GM23338 (cell line): ENCODE results near the gene HMOX1. TPM values are rescaled to one million over a fixed set of nuclear protein-coding genes. Genes with fewer than 3 reads are reported as not detected.

Source experiments
- ATAC-seq: fragments of 200-7000 bp; cut with Tn5 transposase; 3 replicates; pipeline ENCODE4 v1.9.1; 2020
- DNase-seq: peaks from one replicate; pipeline ENCODE4 v3.0.0-alpha.2; 2015; ENCODE audit warnings: low spot score
- H2AFZ ChIP-seq: fragments of 200-600 bp; sonication (generic); 2 replicates; pipeline ENCODE4 v1.8.0; 2016; ENCODE audit warnings: antibody characterized with exemption, mild to moderate bottlenecking, moderate library complexity
- H3F3A ChIP-seq: fragments of 200-600 bp; sonication (generic); replicated peaks from 2 replicates; pipeline ENCODE4 v1.8.0; 2017; ENCODE audit warnings: antibody characterized with exemption, mixed run types, low read depth
- H3K27ac ChIP-seq: fragments of 200-600 bp; sonication (generic); 2 replicates; pipeline ENCODE4 v1.6.1; 2016; ENCODE audit warnings: low read depth
- H3K27me3 ChIP-seq: fragments of 200-600 bp; sonication (generic); 2 replicates; pipeline ENCODE4 v1.8.0; 2016; ENCODE audit warnings: mild to moderate bottlenecking, mixed run types, moderate library complexity; ENCODE audit not compliant: insufficient read depth
- H3K36me3 ChIP-seq: fragments of 200-600 bp; sonication (generic); 2 replicates; pipeline ENCODE4 v1.8.0; 2016; ENCODE audit warnings: mild to moderate bottlenecking; ENCODE audit not compliant: insufficient read depth
- H3K4me1 ChIP-seq: fragments of 200-600 bp; sonication (generic); 2 replicates; pipeline ENCODE4 v1.8.0; 2016; ENCODE audit warnings: mild to moderate bottlenecking, moderate library complexity; ENCODE audit not compliant: insufficient read depth
- H3K4me2 ChIP-seq: fragments of 200-600 bp; sonication (generic); 2 replicates; pipeline ENCODE4 v1.7.1; 2017; ENCODE audit warnings: mixed run types
- H3K4me3 ChIP-seq: fragments of 200-600 bp; sonication (generic); 2 replicates; pipeline ENCODE4 v1.6.1; 2016; ENCODE audit warnings: mixed run types
- H3K79me2 ChIP-seq: fragments of 200-600 bp; sonication (generic); replicated peaks from 2 replicates; pipeline ENCODE4 v1.8.0; 2017; ENCODE audit warnings: mild to moderate bottlenecking; ENCODE audit not compliant: insufficient read depth
- H3K9me2 ChIP-seq: fragments of 200-600 bp; sonication (generic); 2 replicates; pipeline ENCODE4 v1.8.0; 2017; ENCODE audit not compliant: insufficient read depth
- H4K20me1 ChIP-seq: fragments of 200-600 bp; sonication (generic); replicated peaks from 2 replicates; pipeline ENCODE4 v1.8.0; 2017; ENCODE audit warnings: mild to moderate bottlenecking; ENCODE audit not compliant: insufficient read depth
- H3K27ac Mint-ChIP-seq: 2 replicates; pipeline ENCODE4 v1.8.0; 2020; ENCODE audit warnings: inconsistent platforms, mild to moderate bottlenecking, moderate library complexity, mixed read lengths
- H3K27me3 Mint-ChIP-seq: 3 replicates; pipeline ENCODE4 v1.8.0; 2022; ENCODE audit warnings: low read depth, mild to moderate bottlenecking, moderate library complexity, mixed read lengths, inconsistent platforms; ENCODE audit not compliant: insufficient read depth, poor library complexity
- H3K36me3 Mint-ChIP-seq: 3 replicates; pipeline ENCODE4 v1.8.0; 2021; ENCODE audit warnings: low read depth, mild to moderate bottlenecking, inconsistent platforms, moderate library complexity, mixed read lengths
- H3K4me1 Mint-ChIP-seq: 3 replicates; pipeline ENCODE4 v1.8.0; 2020; ENCODE audit warnings: mild to moderate bottlenecking, inconsistent platforms, mixed read lengths
- H3K4me3 Mint-ChIP-seq: 3 replicates; pipeline ENCODE4 v1.8.0; 2021; ENCODE audit warnings: moderate library complexity, mild to moderate bottlenecking, inconsistent platforms, mixed read lengths
- H3K9me3 Mint-ChIP-seq: 3 replicates; pipeline ENCODE4 v1.8.0; 2020; ENCODE audit warnings: moderate library complexity, mild to moderate bottlenecking, inconsistent platforms, mixed read lengths
- CREB1 ChIP-seq: fragments of 250-450 bp; sonication (Bioruptor Pico); IDR thresholded peaks from 2 replicates; pipeline ENCODE4 v1.5.0; 2020; ENCODE audit warnings: low read depth, mild to moderate bottlenecking, moderate library complexity
- EZH2 ChIP-seq: fragments of 200-600 bp; sonication (generic); IDR thresholded peaks from one replicate; pipeline ENCODE4 v1.8.0; 2017; ENCODE audit warnings: antibody characterized with exemption, mild to moderate bottlenecking, low read depth; ENCODE audit not compliant: unreplicated experiment
- EZH2phosphoT487 ChIP-seq: fragments of 200-600 bp; sonication (generic); IDR thresholded peaks from one replicate; pipeline ENCODE4 v1.8.1; 2018; ENCODE audit warnings: antibody characterized with exemption; ENCODE audit not compliant: unreplicated experiment
- NANOG ChIP-seq: IDR thresholded peaks from 2 replicates; pipeline ENCODE4 v1.6.1; 2016; ENCODE audit warnings: antibody characterized with exemption, borderline replicate concordance
- POLR2AphosphoS5 ChIP-seq: IDR thresholded peaks from 2 replicates; pipeline ENCODE4 v1.6.1; 2016; ENCODE audit warnings: antibody characterized with exemption, low read depth
- STAT1 ChIP-seq: IDR thresholded peaks from one replicate; pipeline ENCODE4 v1.6.1; 2016; ENCODE audit warnings: antibody characterized with exemption; ENCODE audit not compliant: unreplicated experiment
- ZNF114 ChIP-seq: fragments of 250-450 bp; sonication (Bioruptor Pico); IDR thresholded peaks from 2 replicates; pipeline ENCODE4 v1.5.0; 2020; ENCODE audit warnings: mild to moderate bottlenecking, moderate library complexity
- ZNF331 ChIP-seq: fragments of 250-450 bp; sonication (Bioruptor Pico); IDR thresholded peaks from 2 replicates; pipeline ENCODE4 v1.5.0; 2020; ENCODE audit warnings: low read depth, mild to moderate bottlenecking, moderate library complexity
- polyA plus RNA-seq: library from polyadenylated mRNA; unstranded; fragments of >200 nt; fragmentation: Nextera tagmentation; extraction: Ambion mirVana; gene quantifications from 2 replicates; pipeline ENCODE4 v1.2.1, GENCODE V29; 2016
- total RNA-seq: library from RNA; depleted of rRNA; stranded (reverse); fragments of >200 nt; shearing (Covaris generic); gene quantifications from 2 replicates; pipeline ENCODE4 v1.2.3, GENCODE V29; 2014
- TF ChIP-seq, protein P1 (sequence below), 2 experiments: fragments of 200-600 bp in 1 of 2; sonication (generic) in 1 of 2; conservative IDR thresholded peaks; 2 replicates each; pipeline versions ENCODE4 v1.5.1 to v1.6.1; 2016 to 2017; ENCODE audit warnings: antibody characterized with exemption in 2 of 2, low read depth in 2 of 2, mild to moderate bottlenecking in 2 of 2, moderate library complexity in 1 of 2
- TF ChIP-seq, protein P2 (sequence below): IDR thresholded peaks from 2 replicates; pipeline ENCODE4 v1.6.1; 2016; ENCODE audit warnings: antibody characterized with exemption
- TF ChIP-seq, protein P3 (sequence below): fragments of 250-450 bp; sonication (Bioruptor Pico); IDR thresholded peaks from 2 replicates; pipeline ENCODE4 v1.5.0; 2020; ENCODE audit warnings: mild to moderate bottlenecking, moderate library complexity
- TF ChIP-seq, protein P4 (sequence below): IDR thresholded peaks from one replicate; pipeline ENCODE4 v1.6.1; 2018; ENCODE audit warnings: antibody characterized with exemption; ENCODE audit not compliant: unreplicated experiment

Gene HMOX1
- total and polyA plus RNA-seq, 2 experiments from 2014 or later, result 10.9 to 22.6 TPM

DNA sequence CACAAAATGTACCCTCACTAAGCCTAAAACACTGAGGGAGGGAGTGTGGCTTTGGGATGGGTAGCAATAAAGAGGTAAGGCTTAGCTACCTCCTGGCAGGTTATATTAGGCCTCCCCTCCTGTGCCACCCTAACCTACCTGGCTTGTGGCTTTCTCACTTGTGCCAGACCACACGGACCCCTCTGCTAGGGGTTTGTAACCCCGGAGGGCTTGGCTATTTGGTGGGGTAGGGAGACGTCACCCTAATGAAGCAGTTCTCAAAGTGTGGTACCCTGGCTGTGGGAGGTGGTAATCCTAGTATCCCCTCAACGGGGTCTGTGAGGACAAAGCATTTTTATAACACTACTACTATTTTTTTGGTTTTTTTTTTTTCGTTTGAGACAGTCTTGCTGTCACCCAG is 10.0 kb downstream of the HMOX1 start (continued):
- TF ChIP-seq, protein P1, sequence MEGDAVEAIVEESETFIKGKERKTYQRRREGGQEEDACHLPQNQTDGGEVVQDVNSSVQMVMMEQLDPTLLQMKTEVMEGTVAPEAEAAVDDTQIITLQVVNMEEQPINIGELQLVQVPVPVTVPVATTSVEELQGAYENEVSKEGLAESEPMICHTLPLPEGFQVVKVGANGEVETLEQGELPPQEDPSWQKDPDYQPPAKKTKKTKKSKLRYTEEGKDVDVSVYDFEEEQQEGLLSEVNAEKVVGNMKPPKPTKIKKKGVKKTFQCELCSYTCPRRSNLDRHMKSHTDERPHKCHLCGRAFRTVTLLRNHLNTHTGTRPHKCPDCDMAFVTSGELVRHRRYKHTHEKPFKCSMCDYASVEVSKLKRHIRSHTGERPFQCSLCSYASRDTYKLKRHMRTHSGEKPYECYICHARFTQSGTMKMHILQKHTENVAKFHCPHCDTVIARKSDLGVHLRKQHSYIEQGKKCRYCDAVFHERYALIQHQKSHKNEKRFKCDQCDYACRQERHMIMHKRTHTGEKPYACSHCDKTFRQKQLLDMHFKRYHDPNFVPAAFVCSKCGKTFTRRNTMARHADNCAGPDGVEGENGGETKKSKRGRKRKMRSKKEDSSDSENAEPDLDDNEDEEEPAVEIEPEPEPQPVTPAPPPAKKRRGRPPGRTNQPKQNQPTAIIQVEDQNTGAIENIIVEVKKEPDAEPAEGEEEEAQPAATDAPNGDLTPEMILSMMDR (conservative IDR thresholded peaks at IDR 0.05; ENCODE audit: low read depth in 2 of 2), result no peak
- TF ChIP-seq EZH2phosphoT487 (no peak), POLR2AphosphoS5 (no peak), STAT1 (no peak), EZH2 (no peak), NANOG (no peak), ZNF331 (CRISPR knock-in tag) (no peak)
- TF ChIP-seq, protein P2, sequence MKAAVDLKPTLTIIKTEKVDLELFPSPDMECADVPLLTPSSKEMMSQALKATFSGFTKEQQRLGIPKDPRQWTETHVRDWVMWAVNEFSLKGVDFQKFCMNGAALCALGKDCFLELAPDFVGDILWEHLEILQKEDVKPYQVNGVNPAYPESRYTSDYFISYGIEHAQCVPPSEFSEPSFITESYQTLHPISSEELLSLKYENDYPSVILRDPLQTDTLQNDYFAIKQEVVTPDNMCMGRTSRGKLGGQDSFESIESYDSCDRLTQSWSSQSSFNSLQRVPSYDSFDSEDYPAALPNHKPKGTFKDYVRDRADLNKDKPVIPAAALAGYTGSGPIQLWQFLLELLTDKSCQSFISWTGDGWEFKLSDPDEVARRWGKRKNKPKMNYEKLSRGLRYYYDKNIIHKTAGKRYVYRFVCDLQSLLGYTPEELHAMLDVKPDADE, result no peak

DNA sequence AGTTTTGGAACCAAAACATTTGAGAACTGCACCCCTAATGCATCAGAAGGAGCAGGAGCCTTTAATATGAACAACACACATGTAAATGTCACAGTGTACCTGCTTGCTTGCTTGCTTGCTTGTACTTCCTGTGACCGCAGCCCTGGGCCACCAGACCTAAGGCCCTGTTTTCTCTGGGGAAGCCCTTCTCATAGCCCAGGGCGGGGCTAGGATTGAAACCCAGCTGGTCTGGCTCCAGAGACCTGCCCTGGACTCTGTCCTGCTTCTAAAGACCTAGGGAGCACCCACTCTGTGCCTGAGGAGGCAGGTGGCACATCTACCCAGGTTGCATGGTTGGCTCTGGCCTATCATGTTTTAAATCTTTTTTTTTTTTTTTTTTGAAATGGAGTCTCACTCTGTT is 11.5 kb downstream of the HMOX1 start:
- H3K9me3 Mint-ChIP-seq, result no peaks in the 10 kb centered on the region
- peaks cover 50% of the 10 kb centered on the region for H3K36me3 Mint-ChIP-seq
- peaks cover 1% of the 10 kb centered on the region for H3K27me3 Mint-ChIP-seq
- no peak for TF ChIP-seq NANOG
- no peak for TF ChIP-seq ZNF114 (CRISPR knock-in tag)
- TF ChIP-seq, protein P3, sequence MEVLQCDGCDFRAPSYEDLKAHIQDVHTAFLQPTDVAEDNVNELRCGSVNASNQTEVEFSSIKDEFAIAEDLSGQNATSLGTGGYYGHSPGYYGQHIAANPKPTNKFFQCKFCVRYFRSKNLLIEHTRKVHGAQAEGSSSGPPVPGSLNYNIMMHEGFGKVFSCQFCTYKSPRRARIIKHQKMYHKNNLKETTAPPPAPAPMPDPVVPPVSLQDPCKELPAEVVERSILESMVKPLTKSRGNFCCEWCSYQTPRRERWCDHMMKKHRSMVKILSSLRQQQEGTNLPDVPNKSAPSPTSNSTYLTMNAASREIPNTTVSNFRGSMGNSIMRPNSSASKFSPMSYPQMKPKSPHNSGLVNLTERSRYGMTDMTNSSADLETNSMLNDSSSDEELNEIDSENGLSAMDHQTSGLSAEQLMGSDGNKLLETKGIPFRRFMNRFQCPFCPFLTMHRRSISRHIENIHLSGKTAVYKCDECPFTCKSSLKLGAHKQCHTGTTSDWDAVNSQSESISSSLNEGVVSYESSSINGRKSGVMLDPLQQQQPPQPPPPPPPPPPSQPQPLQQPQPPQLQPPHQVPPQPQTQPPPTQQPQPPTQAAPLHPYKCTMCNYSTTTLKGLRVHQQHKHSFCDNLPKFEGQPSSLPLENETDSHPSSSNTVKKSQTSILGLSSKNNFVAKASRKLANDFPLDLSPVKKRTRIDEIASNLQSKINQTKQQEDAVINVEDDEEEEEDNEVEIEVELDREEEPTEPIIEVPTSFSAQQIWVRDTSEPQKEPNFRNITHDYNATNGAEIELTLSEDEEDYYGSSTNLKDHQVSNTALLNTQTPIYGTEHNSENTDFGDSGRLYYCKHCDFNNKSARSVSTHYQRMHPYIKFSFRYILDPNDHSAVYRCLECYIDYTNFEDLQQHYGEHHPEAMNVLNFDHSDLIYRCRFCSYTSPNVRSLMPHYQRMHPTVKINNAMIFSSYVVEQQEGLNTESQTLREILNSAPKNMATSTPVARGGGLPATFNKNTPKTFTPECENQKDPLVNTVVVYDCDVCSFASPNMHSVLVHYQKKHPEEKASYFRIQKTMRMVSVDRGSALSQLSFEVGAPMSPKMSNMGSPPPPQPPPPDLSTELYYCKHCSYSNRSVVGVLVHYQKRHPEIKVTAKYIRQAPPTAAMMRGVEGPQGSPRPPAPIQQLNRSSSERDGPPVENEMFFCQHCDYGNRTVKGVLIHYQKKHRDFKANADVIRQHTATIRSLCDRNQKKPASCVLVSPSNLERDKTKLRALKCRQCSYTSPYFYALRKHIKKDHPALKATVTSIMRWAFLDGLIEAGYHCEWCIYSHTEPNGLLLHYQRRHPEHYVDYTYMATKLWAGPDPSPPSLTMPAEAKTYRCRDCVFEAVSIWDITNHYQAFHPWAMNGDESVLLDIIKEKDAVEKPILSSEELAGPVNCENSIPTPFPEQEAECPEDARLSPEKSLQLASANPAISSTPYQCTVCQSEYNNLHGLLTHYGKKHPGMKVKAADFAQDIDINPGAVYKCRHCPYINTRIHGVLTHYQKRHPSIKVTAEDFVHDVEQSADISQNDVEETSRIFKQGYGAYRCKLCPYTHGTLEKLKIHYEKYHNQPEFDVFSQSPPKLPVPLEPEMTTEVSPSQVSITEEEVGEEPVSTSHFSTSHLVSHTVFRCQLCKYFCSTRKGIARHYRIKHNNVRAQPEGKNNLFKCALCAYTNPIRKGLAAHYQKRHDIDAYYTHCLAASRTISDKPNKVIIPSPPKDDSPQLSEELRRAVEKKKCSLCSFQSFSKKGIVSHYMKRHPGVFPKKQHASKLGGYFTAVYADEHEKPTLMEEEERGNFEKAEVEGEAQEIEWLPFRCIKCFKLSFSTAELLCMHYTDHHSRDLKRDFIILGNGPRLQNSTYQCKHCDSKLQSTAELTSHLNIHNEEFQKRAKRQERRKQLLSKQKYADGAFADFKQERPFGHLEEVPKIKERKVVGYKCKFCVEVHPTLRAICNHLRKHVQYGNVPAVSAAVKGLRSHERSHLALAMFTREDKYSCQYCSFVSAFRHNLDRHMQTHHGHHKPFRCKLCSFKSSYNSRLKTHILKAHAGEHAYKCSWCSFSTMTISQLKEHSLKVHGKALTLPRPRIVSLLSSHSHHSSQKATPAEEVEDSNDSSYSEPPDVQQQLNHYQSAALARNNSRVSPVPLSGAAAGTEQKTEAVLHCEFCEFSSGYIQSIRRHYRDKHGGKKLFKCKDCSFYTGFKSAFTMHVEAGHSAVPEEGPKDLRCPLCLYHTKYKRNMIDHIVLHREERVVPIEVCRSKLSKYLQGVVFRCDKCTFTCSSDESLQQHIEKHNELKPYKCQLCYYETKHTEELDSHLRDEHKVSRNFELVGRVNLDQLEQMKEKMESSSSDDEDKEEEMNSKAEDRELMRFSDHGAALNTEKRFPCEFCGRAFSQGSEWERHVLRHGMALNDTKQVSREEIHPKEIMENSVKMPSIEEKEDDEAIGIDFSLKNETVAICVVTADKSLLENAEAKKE (CRISPR knock-in tag), result no peak
- no peak for TF ChIP-seq EZH2
- TF ChIP-seq CREB1, result no peak
- TF ChIP-seq, protein P2, result no peak
- TF ChIP-seq, protein P4, sequence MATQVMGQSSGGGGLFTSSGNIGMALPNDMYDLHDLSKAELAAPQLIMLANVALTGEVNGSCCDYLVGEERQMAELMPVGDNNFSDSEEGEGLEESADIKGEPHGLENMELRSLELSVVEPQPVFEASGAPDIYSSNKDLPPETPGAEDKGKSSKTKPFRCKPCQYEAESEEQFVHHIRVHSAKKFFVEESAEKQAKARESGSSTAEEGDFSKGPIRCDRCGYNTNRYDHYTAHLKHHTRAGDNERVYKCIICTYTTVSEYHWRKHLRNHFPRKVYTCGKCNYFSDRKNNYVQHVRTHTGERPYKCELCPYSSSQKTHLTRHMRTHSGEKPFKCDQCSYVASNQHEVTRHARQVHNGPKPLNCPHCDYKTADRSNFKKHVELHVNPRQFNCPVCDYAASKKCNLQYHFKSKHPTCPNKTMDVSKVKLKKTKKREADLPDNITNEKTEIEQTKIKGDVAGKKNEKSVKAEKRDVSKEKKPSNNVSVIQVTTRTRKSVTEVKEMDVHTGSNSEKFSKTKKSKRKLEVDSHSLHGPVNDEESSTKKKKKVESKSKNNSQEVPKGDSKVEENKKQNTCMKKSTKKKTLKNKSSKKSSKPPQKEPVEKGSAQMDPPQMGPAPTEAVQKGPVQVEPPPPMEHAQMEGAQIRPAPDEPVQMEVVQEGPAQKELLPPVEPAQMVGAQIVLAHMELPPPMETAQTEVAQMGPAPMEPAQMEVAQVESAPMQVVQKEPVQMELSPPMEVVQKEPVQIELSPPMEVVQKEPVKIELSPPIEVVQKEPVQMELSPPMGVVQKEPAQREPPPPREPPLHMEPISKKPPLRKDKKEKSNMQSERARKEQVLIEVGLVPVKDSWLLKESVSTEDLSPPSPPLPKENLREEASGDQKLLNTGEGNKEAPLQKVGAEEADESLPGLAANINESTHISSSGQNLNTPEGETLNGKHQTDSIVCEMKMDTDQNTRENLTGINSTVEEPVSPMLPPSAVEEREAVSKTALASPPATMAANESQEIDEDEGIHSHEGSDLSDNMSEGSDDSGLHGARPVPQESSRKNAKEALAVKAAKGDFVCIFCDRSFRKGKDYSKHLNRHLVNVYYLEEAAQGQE, result no peak

More for the DNA sequence above, 11.5 kb downstream of the HMOX1 start:
- peaks cover 9% of the 10 kb centered on the region for H3K4me1 ChIP-seq
- ATAC-seq, result no peak
- peaks cover 8% of the 10 kb centered on the region for H3K4me1 Mint-ChIP-seq
- peaks cover 5% of the 10 kb centered on the region; the same call in 1 of the 2 replicates for H3K36me3 ChIP-seq
- H3K27ac Mint-ChIP-seq, result no peak overlapping the region
- H4K20me1 ChIP-seq, result no peaks in the 10 kb centered on the region; the same call in 1 of the 2 replicates
- H3K9me2 ChIP-seq, result no peaks in the 10 kb centered on the region
- H3K4me3 Mint-ChIP-seq, result no peak overlapping the region
- H3K27ac ChIP-seq, result no peak overlapping the region
- H3F3A ChIP-seq, result peaks cover 4% of the 10 kb centered on the region; the same call in 1 of the 2 replicates
- H3K4me2 ChIP-seq, result no peak overlapping the region
- DNase-seq, result no peak
- no peak overlapping the region for H3K4me3 ChIP-seq
- no peaks in the 10 kb centered on the region for H3K79me2 ChIP-seq
- no peak overlapping the region for H2AFZ ChIP-seq
- H3K27me3 ChIP-seq, result no peaks in the 10 kb centered on the region
